MM.1S (cell line): ENCODE measurements around the gene TSPAN12.

ENCODE experiments used
- DNase-seq: peaks from one replicate; pipeline ENCODE4 v3.0.0-alpha.2; 2015
- H2AFZ ChIP-seq: fragments of 300-600 bp; sonication (generic); 2 replicates; pipeline ENCODE4 v1.6.0; 2016; ENCODE audit warnings: antibody characterized with exemption, low read length
- H3F3A ChIP-seq: fragments of 300-600 bp; sonication (generic); 2 replicates; pipeline ENCODE4 v1.6.1; 2016; ENCODE audit warnings: mild to moderate bottlenecking, antibody characterized with exemption, low read length, moderate library complexity, mixed read lengths; ENCODE audit not compliant: insufficient read depth
- H3K27ac ChIP-seq: fragments of 300-600 bp; sonication (generic); 2 replicates; pipeline ENCODE4 v1.5.1; 2016; ENCODE audit warnings: mild to moderate bottlenecking, low read length
- H3K27me3 ChIP-seq: fragments of 300-600 bp; sonication (generic); replicated peaks from 2 replicates; pipeline ENCODE4 v1.6.0; 2016; ENCODE audit warnings: low read length; ENCODE audit not compliant: insufficient read depth
- H3K36me3 ChIP-seq: fragments of 300-600 bp; sonication (generic); replicated peaks from 2 replicates; pipeline ENCODE4 v1.6.1; 2016; ENCODE audit warnings: mild to moderate bottlenecking, low read length, mixed read lengths; ENCODE audit not compliant: insufficient read depth
- H3K4me1 ChIP-seq: fragments of 300-600 bp; sonication (generic); 2 replicates; pipeline ENCODE4 v1.6.1; 2016; ENCODE audit warnings: low read length, mixed read lengths
- H3K4me2 ChIP-seq: fragments of 300-600 bp; sonication (generic); 2 replicates; pipeline ENCODE4 v1.6.0; 2016; ENCODE audit warnings: low read depth, low read length
- H3K4me3 ChIP-seq: fragments of 300-600 bp; sonication (generic); 2 replicates; pipeline ENCODE4 v1.5.1; 2016; ENCODE audit warnings: low read length, mixed read lengths
- H3K79me2 ChIP-seq: fragments of 300-600 bp; sonication (generic); 2 replicates; pipeline ENCODE4 v1.6.1; 2016; ENCODE audit warnings: mixed run types, low read length, mixed read lengths
- H3K9ac ChIP-seq: fragments of 300-600 bp; sonication (generic); 2 replicates; pipeline ENCODE4 v1.6.1; 2016; ENCODE audit warnings: low read length, mixed read lengths
- H3K9me2 ChIP-seq: fragments of 300-600 bp; sonication (generic); replicated peaks from 2 replicates; pipeline ENCODE4 v1.6.1; 2016; ENCODE audit warnings: mild to moderate bottlenecking, low read length, mixed read lengths; ENCODE audit not compliant: insufficient read depth
- H3K9me3 ChIP-seq: fragments of 300-600 bp; sonication (generic); replicated peaks from 2 replicates; pipeline ENCODE4 v1.6.1; 2016; ENCODE audit warnings: mild to moderate bottlenecking, low read length, mixed read lengths; ENCODE audit not compliant: insufficient read depth
- H4K20me1 ChIP-seq: fragments of 300-600 bp; sonication (generic); 2 replicates; pipeline ENCODE4 v1.6.1; 2016; ENCODE audit warnings: mild to moderate bottlenecking, low read length, moderate library complexity, mixed read lengths; ENCODE audit not compliant: insufficient read depth
- CTCF ChIP-seq: fragments of 300-600 bp; sonication (generic); IDR thresholded peaks from 2 replicates; pipeline ENCODE4 v1.5.1; 2016; ENCODE audit warnings: antibody characterized with exemption, low read length, mixed read lengths
- EZH2 ChIP-seq: fragments of 300-600 bp; sonication (generic); optimal IDR thresholded peaks from 2 replicates; pipeline ENCODE3; 2017; ENCODE audit warnings: low read depth, mild to moderate bottlenecking, antibody characterized with exemption, low read length, mixed read lengths
- EZH2phosphoT487 ChIP-seq: fragments of 300-600 bp; sonication (generic); IDR thresholded peaks from 2 replicates; pipeline ENCODE4 v1.6.1; 2018; ENCODE audit warnings: antibody characterized with exemption, low read length

Gene TSPAN12

GRCh38 chr7:120874016-120874415 lies 16.1 kb upstream of the TSPAN12 start:
- Histone ChIP-seq H3K36me3 (no peaks in the 10 kb centered on the region), H3K9me3 (no peaks in the 10 kb centered on the region), H3K9me2 (no peaks in the 10 kb centered on the region), H3K27me3 (no peaks in the 10 kb centered on the region), H3K9ac (no peak overlapping the region), H3K4me3 (no peak overlapping the region), H4K20me1 (no peaks in the 10 kb centered on the region), H3K79me2 (no peaks in the 10 kb centered on the region), H2AFZ (no peak overlapping the region), H3F3A (no peaks in the 10 kb centered on the region), H3K4me2 (no peak overlapping the region), H3K27ac (no peak overlapping the region), H3K4me1 (no peaks in the 10 kb centered on the region)
- no peak for TF ChIP-seq EZH2phosphoT487
- no peak for TF ChIP-seq EZH2
- TF ChIP-seq CTCF, result no peak
- DNase-seq, result no peak

DNA sequence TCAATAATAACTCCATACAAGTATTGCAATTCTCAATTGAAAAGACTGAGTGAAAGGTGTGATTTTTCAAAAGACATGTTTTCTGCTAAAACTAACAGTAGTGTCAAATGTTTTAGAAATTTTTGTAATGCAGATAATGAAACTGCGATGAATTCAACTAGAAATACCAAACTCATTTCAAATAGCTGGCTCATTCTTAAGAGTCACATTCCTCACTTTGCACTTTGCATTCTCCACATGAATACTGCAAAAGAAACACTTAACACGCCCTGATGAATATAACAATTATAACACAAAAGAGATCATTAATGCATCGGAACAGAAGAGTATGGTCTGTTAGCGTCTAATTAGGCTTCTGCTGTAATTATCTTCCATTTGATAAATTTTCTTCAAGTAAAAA lies 15.5 kb upstream of the TSPAN12 start:
- Histone ChIP-seq H3K36me3 (no peaks in the 10 kb centered on the region), H3K4me3 (no peak overlapping the region), H3K9ac (no peak overlapping the region), H3K9me2 (no peaks in the 10 kb centered on the region), H2AFZ (no peak overlapping the region), H3K27ac (no peak overlapping the region), H3K4me2 (no peak overlapping the region), H3K27me3 (no peaks in the 10 kb centered on the region), H4K20me1 (no peaks in the 10 kb centered on the region), H3K9me3 (no peaks in the 10 kb centered on the region), H3F3A (no peaks in the 10 kb centered on the region), H3K79me2 (no peaks in the 10 kb centered on the region), H3K4me1 (no peaks in the 10 kb centered on the region)
- no peak for DNase-seq
- TF ChIP-seq EZH2phosphoT487 (no peak), EZH2 (no peak), CTCF (no peak)

DNA sequence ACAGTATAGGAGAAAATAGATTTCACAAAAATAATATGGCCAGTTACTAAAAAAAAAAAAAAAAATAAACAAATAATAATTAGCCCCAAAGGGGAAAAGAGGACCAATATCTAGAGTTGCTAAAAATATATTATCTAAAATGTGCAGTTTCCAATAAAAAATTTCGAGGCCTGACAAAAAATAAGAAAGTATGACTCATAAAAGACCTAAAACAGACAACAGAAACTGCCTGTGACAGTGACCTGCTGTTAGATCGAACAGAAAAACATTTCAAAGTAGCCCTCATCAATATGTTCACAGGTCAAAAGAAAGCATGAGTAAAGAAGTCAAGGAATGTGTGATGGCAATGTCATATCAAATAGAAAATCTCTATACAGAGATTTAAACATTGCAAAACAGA lies 11.8 kb upstream of the TSPAN12 start:
- Histone ChIP-seq H3K4me2 (no peak overlapping the region), H3K27me3 (no peaks in the 10 kb centered on the region), H3K79me2 (no peaks in the 10 kb centered on the region), H3K9ac (no peak overlapping the region), H3K4me1 (no peaks in the 10 kb centered on the region), H4K20me1 (no peaks in the 10 kb centered on the region), H3K27ac (no peak overlapping the region), H3K9me2 (no peaks in the 10 kb centered on the region), H3K36me3 (no peaks in the 10 kb centered on the region), H2AFZ (no peak overlapping the region), H3K9me3 (no peaks in the 10 kb centered on the region), H3K4me3 (no peak overlapping the region), H3F3A (no peaks in the 10 kb centered on the region)
- DNase-seq, result no peak
- TF ChIP-seq CTCF (no peak), EZH2phosphoT487 (no peak), EZH2 (no peak)

DNA sequence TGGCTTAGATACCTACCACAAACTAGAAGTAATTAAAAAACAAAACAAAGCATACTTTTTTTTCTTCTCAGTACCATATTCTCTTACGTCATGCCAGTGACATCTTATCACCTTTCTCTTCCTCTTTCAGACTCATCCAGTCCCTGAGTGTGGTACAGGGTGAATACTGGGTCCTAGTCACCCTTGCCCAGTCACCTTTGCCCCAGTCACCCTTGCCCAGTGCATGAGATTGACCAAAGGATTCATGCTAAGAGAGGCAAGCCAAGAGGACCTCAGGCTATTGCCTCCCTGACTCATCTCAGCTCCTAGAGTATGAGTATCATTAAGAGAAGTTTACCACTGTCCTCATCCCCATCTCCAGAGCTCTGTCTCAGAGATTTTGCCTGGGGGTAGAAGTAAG lies 10.0 kb upstream of the TSPAN12 start:
- TF ChIP-seq EZH2phosphoT487 (no peak), EZH2 (no peak), CTCF (no peak)
- no peaks in the 10 kb centered on the region for H3K36me3 ChIP-seq
- H2AFZ ChIP-seq, result no peak overlapping the region
- no peak overlapping the region for H3K9ac ChIP-seq
- no peak overlapping the region for H3K4me3 ChIP-seq
- H3K4me2 ChIP-seq, result no peak overlapping the region
- no peaks in the 10 kb centered on the region for H3F3A ChIP-seq
- H3K27me3 ChIP-seq, result no peaks in the 10 kb centered on the region
- no peak for DNase-seq
- H3K4me1 ChIP-seq, result no peaks in the 10 kb centered on the region
- no peaks in the 10 kb centered on the region for H3K79me2 ChIP-seq
- no peaks in the 10 kb centered on the region for H4K20me1 ChIP-seq
- H3K9me3 ChIP-seq, result no peaks in the 10 kb centered on the region
- no peak overlapping the region for H3K27ac ChIP-seq
- H3K9me2 ChIP-seq, result no peaks in the 10 kb centered on the region
